Effector CD8-positive, alpha-beta T cell (primary cell): ENCODE measurements around the gene CHN1.

ENCODE experiments used
- DNase-seq: peaks from one replicate; lab custom pipeline; 2025; lab: John Stamatoyannopoulos, UW

The CHN1 gene

GRCh38 chr2:174787487-174788205 is 217.5 kb downstream of the CHN1 start:
- DNase-seq = no peak

GRCh38 chr2:174786066-174786725 is 219.0 kb downstream of the CHN1 start:
- DNase-seq = no peak

DNA sequence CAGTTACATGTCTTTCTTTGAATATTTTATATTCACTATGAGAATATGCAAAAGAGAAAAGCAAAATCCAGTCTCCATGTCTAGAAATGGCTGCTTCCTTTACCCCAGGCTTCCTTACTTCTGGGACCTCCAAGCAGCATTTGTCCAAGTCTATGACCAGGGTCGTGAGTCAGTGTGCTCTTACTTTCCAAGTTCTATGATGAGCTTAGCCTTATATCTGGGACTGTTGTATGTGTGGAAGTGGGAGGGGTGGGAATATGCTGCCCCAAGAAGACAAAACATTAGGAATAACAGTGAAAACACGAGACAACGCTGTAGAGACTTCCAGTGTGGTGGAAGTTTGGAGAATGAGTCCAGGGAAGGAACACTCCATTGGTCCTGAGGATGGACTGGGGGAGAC is 219.7 kb downstream of the CHN1 start:
- DNase-seq = no peak

GRCh38 chr2:174784909-174785308 is 220.3 kb downstream of the CHN1 start:
- no peak for DNase-seq

- no peak for DNase-seq
These were observed 220.9 kb downstream of the CHN1 start for GRCh38 chr2:174784316-174784715.

- no peak for DNase-seq
These were observed 223.2 kb downstream of the CHN1 start for GRCh38 chr2:174781996-174782395.

DNA sequence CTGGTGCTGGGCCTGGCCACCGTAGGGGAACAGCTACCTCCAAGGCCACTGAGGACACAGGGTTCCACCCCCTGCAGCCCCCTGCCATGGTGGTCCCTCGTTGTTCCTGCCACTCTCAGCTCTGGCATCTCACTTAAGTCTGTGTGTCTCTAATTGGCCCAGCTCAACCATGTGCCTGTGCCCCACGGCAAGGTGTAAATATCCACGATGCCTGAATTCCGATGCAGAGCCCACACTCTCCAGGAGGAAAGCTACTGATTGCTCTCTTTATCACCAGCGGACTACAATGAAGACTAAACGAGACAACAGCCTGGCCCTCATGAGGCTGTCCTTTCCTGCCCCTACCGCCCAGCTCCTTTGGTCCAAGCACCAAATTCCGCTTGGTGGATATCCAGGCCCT is 223.9 kb downstream of the CHN1 start:
- DNase-seq = no peak

- DNase-seq = no peak
These were observed 224.3 kb downstream of the CHN1 start for GRCh38 chr2:174780856-174781255.

GRCh38 chr2:174780191-174780840 is 224.9 kb downstream of the CHN1 start:
- no peak for DNase-seq

DNA sequence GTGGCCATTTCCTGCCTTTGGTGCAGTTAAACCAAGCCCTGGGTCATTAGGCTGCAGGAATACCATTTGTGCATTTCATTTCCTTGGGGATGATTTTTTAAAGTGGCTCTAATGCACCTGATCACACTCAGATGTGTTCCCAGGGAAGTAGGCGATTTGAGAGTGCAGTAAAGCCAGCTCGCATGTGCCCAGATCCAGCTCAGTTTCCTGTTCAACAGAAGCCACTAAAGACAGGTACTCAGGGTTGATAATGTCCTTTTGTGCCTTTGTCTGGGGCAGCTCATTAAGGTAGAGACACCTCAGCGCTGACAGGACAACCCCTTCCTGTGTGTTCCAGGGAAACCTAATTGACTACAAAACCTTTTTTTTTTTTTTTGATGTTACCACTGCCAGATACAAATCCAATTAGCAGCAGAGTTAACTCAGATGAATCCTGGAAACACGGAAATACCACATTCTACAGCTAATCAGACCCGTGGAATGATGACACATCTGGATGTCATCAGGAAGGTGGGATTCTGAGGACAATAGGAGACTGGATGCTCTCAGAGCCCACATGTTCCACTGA is 225.7 kb downstream of the CHN1 start:
- DNase-seq = no peak

DNA sequence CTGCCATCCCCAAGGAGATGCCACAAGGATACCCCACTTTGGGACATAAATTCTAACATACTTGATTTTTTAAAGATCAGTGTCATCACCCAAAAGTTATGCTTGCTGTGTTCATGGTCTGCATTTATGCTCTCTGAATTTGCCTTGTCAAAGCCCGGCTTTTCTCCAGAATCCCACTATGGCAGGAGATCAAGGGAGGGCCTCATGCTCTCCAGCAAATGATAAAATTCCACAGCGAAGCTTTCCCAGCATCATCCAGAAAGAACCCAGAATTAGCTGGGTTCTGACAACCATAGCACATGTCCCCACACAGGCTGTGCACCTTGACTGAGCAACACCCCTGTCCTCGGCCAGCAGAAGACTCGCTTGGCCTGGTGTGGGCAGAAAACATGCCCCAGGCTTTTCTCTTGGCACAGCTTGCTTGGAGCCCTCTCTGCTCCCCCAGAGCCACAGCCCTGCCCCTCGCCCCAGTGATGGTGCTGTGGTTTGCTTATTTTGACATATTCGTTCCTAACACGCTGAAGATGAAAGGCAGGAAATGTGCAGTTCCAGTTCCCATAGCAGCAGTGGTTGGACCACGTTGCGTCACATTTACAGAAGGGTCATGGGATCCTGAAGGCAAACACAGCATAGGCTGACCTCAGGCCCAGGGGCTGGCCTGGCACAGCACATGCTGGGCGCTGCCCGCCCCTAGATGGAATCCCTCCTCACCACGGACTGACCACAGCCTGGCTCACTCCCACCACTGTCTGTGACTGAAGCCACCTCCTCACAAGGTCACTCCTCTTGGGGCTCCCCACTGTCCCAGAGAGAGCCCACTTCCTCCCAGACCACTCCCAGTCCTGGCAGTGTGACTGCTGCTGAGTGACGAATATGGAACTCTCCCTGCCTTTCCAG is 226.8 kb downstream of the CHN1 start:
- DNase-seq = peak; percentile 51

DNA sequence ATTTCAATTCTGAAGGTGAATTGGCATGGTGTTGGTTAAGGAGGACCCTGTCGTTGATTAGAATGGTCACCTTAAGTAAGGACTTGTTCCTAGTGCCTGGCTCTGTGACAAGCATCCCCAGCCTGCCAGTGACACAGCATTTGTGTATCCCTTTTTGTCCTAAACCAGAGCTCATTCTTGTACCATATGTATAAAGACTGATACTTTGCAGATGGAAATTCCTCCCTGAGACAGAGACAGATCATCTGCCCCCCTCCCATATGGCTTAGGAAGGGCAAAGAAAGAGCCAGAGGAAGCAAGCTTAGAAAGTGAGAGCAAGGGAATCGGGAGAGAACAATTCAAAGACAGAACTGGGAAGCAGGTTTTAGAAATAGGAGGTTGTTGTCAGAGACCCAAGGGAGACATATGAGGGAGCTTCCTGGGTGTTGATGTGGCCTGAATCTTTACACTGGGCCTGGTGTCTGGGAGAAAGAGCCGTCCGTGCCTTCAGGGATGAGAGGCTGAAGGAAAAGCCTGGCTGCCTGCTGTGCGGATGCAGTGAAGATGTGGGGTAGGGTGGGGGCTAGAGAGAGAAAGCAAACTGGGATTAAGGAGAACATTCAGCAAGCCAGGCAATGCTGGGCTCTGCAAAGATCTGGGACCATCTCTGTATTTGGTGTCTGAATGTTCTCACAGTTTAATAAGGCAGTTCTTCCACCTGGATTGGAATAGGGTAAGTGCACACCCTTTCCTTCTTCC is 227.7 kb downstream of the CHN1 start:
- no peak for DNase-seq

- no peak for DNase-seq
These were observed 228.5 kb downstream of the CHN1 start for GRCh38 chr2:174776675-174777074.

DNA sequence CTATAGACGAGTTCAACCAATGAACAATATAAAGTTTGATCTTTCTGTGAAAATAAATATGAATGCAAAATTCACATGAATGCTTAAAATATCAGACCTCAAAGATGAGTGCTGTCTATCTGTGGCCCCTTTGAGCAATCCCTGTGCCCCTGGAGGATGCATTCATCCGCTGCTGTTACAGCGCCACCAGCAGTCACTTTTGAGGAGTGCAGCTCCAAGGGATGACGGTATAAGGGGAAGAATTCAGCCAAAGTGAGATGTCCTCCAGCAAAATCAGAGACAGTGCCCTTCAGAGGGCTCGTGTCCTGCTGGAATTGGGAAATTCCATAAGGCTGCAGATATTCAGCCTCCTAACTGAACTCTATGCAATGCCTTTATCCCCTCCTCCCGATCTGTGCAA is 229.0 kb downstream of the CHN1 start:
- no peak for DNase-seq

DNA sequence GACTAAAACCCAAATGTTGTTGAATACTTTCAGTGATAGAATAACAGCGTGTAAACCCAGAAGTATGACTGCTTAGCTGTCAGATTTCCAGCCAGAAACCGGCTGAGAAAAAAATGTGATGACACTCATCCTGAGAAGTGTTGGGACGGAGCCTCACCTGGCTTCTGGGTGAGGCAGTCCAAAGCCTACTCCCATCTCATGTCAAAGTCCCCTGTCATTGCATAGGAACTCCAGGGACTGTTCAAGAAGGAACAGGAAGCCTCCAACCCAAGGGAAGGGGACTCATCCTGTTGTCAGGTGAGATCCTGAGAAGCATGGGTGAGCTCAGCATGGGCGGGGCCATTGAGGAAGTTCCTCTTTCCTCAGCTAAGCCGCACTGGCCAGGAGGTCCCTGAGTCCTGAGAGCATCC is 229.6 kb downstream of the CHN1 start:
- DNase-seq = no peak

- no peak for DNase-seq
These were observed 230.3 kb downstream of the CHN1 start for GRCh38 chr2:174774886-174775285.

- no peak for DNase-seq
These were observed 232.0 kb downstream of the CHN1 start for GRCh38 chr2:174773215-174773614.

DNA sequence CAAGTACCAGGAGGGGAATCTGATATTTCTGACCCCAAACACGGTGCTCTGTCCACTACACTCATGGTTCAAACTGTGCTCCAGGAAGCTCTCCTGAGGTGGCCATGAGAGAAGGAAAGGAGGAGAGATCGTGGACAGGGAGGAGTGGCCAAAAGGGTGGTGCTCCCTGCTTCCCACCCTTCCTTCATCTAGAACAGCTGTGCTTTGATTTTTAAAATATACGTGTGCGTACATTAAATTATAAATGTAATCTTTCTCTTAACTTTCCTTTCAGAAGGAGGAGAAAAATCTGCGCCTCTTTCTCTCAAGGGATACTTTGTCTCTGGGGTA is 232.7 kb downstream of the CHN1 start:
- DNase-seq = no peak

- no peak for DNase-seq
These were observed 233.3 kb downstream of the CHN1 start for GRCh38 chr2:174771631-174772471.

GRCh38 chr2:174771136-174771535 is 234.0 kb downstream of the CHN1 start:
- no peak for DNase-seq
